ENCODE measurements around the gene UBE2S.
"Not testable (repeated sequence)": the region's sequence is repeated elsewhere in the genome, so short reads cannot be mapped to it uniquely, and the experiment has no call there.

UBE2S gene

GRCh38 chr19:55406091-55406825 lies 1.3 kb downstream of the UBE2S start:
- DNase-seq (ENCODE audit: low read depth) = no peak

GRCh38 chr19:55405638-55406037 lies 1.9 kb downstream of the UBE2S start:
- DNase-seq (ENCODE audit: low read depth) = no peak

GRCh38 chr19:55402509-55402908 lies 5.1 kb downstream of the UBE2S start:
- DNase-seq (ENCODE audit: low read depth) = no peak

- DNase-seq (ENCODE audit: low read depth) = not testable (repeated sequence)
Measured at GRCh38 chr19:55401390-55401789, 6.2 kb downstream of the UBE2S start.

GRCh38 chr19:55400281-55401087 lies 7.1 kb downstream of the UBE2S start:
- no peak for DNase-seq (ENCODE audit: low read depth)

GRCh38 chr19:55398200-55398925 lies 9.2 kb downstream of the UBE2S start:
- DNase-seq (ENCODE audit: low read depth) = no peak

GRCh38 chr19:55392820-55393761 lies 14.5 kb downstream of the UBE2S start:
- no peak for DNase-seq (ENCODE audit: low read depth)

- no peak for DNase-seq (ENCODE audit: low read depth)
Measured at GRCh38 chr19:55391702-55392615, 15.6 kb downstream of the UBE2S start.

GRCh38 chr19:55391191-55391670 lies 16.4 kb downstream of the UBE2S start:
- DNase-seq (ENCODE audit: low read depth) = no peak

GRCh38 chr19:55390461-55390880 lies 17.1 kb downstream of the UBE2S start:
- no peak for DNase-seq (ENCODE audit: low read depth)

- DNase-seq (ENCODE audit: low read depth) = no peak
Measured at GRCh38 chr19:55389386-55390317, 17.9 kb downstream of the UBE2S start.

GRCh38 chr19:55387736-55388497 lies 19.7 kb downstream of the UBE2S start:
- no peak for DNase-seq (ENCODE audit: low read depth)

- no peak for DNase-seq (ENCODE audit: low read depth)
Measured at GRCh38 chr19:55386493-55386971, 21.1 kb downstream of the UBE2S start.

- DNase-seq (ENCODE audit: low read depth) = peak; percentile 90
Measured at GRCh38 chr19:55385724-55386492, 21.7 kb downstream of the UBE2S start, which contains the start of gene RPL28. RPL28 (plus strand) TSS chr19:55385932; CDS start chr19:55386358, 426 bp downstream.

- peak; percentile 77 for DNase-seq (ENCODE audit: low read depth)
Measured at GRCh38 chr19:55384920-55385723, 22.5 kb downstream of the UBE2S start.

GRCh38 chr19:55384131-55384919 lies 23.3 kb downstream of the UBE2S start, which contains the start of gene TMEM238:
TMEM238 (minus strand) TSS chr19:55384292; CDS start chr19:55384259, 33 bp downstream.
- DNase-seq (ENCODE audit: low read depth) = no peak
